ENCODE results near the gene CCNF.
A peak's percentile ranks its signal among the peaks of the same experiment; 100 is the strongest.

The CCNF gene

GRCh38 chr16:2457267-2457666, 28.0 kb downstream of the CCNF start:
- H3K4me3 ChIP-seq = no peak overlapping the region
- TF ChIP-seq Cebpa-rat (IDR thresholded peaks at IDR 0.05) = no peak
- H3K4me1 ChIP-seq = peaks cover 30 to 45% (median 39%) of the 10 kb centered on the region in 10 experiments
- peak overlapping the region in 2 of 11 experiments; percentile 24 to 26; a peak in 2 of 22 replicates for H3K9ac ChIP-seq
- peaks cover 22 to 81% (median 62%) of the 10 kb centered on the region in 11 experiments for H3K36me3 ChIP-seq
- H3K27me3 ChIP-seq = no peaks in the 10 kb centered on the region
- H3K27ac ChIP-seq = no peak overlapping the region
- H3K9me3 ChIP-seq (replicated peaks in 1 of 11) = no peaks in the 10 kb centered on the region
- peaks cover 0 to 93% (median 64%) of the 10 kb centered on the region in 11 experiments; a peak in 16 of 22 replicates for H4K20me1 ChIP-seq
- H3K4me2 ChIP-seq = no peak overlapping the region

GRCh38 chr16:2457946-2458345, 28.7 kb downstream of the CCNF start:
- H3K9me3 ChIP-seq (replicated peaks in 1 of 11) = no peaks in the 10 kb centered on the region
- H4K20me1 ChIP-seq = peaks cover 0 to 93% (median 63%) of the 10 kb centered on the region in 11 experiments; a peak in 16 of 22 replicates
- no peak overlapping the region for H3K4me3 ChIP-seq
- peaks cover 33 to 50% (median 42%) of the 10 kb centered on the region in 10 experiments for H3K4me1 ChIP-seq
- no peak for TF ChIP-seq Cebpa-rat (IDR thresholded peaks at IDR 0.05)
- H3K27ac ChIP-seq = no peak overlapping the region
- 0 out of 22 replicates have a peak overlapping the region, but pooled peaks of 2 of the 11 experiments have one; percentile 4 to 88 for H3K4me2 ChIP-seq
- H3K9ac ChIP-seq = peak overlapping the region in 1 of 11 experiments; percentile 26; a peak in 1 of 22 replicates
- H3K27me3 ChIP-seq = no peaks in the 10 kb centered on the region
- H3K36me3 ChIP-seq = peaks cover 17 to 80% (median 59%) of the 10 kb centered on the region in 11 experiments

GRCh38 chr16:2458887-2459646, 29.8 kb downstream of the CCNF start:
- H3K4me3 ChIP-seq = peak overlapping the region; percentile 55 to 78 (median 68)
- no peak for TF ChIP-seq Cebpa-rat (IDR thresholded peaks at IDR 0.05)
- no peaks in the 10 kb centered on the region for H3K9me3 ChIP-seq (replicated peaks in 1 of 11)
- peak overlapping the region; percentile 61 to 84 (median 75); a peak in 21 of 22 replicates for H3K9ac ChIP-seq
- peak overlapping the region; percentile 88 to 100 (median 99) for H3K4me2 ChIP-seq
- peak overlapping the region in 8 of 11 experiments; percentile 21 to 65 (median 56); a peak in 13 of 22 replicates for H3K27ac ChIP-seq
- peaks cover 0 to 87% (median 58%) of the 10 kb centered on the region in 11 experiments; a peak in 16 of 22 replicates for H4K20me1 ChIP-seq
- peaks cover 9 to 69% (median 48%) of the 10 kb centered on the region in 11 experiments for H3K36me3 ChIP-seq
- H3K4me1 ChIP-seq = peaks cover 33 to 60% (median 51%) of the 10 kb centered on the region in 10 experiments
- no peaks in the 10 kb centered on the region for H3K27me3 ChIP-seq

- Histone ChIP-seq H3K27ac (peak within 1 kb of the TSS in 9 of 11 experiments; percentile 21 to 71 (median 60); a peak in 18 of 22 replicates), H3K4me2 (peak within 1 kb of the TSS; percentile 96 to 100 (median 99)), H3K36me3 (peaks cover 9 to 61% (median 40%) of the 10 kb centered on the region in 11 experiments)
Measured at GRCh38 chr16:2459647-2460390, 30.6 kb downstream of the CCNF start, which contains the start of gene TEDC2. TEDC2 (plus strand) TSS chr16:2460109; CDS start chr16:2460145, 36 bp downstream.

GRCh38 chr16:2460391-2460713, 31.1 kb downstream of the CCNF start:
- peak overlapping the region; percentile 96 to 100 (median 99) for H3K4me2 ChIP-seq
- H3K27ac ChIP-seq = peak overlapping the region in 8 of 11 experiments; percentile 29 to 71 (median 60); a peak in 15 of 22 replicates
- H3K4me1 ChIP-seq = peaks cover 33 to 67% (median 55%) of the 10 kb centered on the region in 10 experiments
- H3K27me3 ChIP-seq = no peaks in the 10 kb centered on the region
- no peaks in the 10 kb centered on the region for H3K9me3 ChIP-seq (replicated peaks in 1 of 11)
- H3K4me3 ChIP-seq = peak overlapping the region; percentile 55 to 78 (median 68)
- peaks cover 9 to 56% (median 35%) of the 10 kb centered on the region in 11 experiments for H3K36me3 ChIP-seq
- TF ChIP-seq Cebpa-rat (IDR thresholded peaks at IDR 0.05) = no peak
- H4K20me1 ChIP-seq = peaks cover 0 to 82% (median 58%) of the 10 kb centered on the region in 11 experiments; a peak in 16 of 22 replicates
- H3K9ac ChIP-seq = peak overlapping the region; percentile 56 to 84 (median 75)

More at GRCh38 chr16:2459647-2460390, 30.6 kb downstream of the CCNF start, which contains the start of gene TEDC2:
- no peaks in the 10 kb centered on the region for H3K27me3 ChIP-seq
- peak within 1 kb of the TSS; percentile 61 to 84 (median 75) for H3K9ac ChIP-seq
- H3K4me3 ChIP-seq = peak within 1 kb of the TSS; percentile 55 to 78 (median 68)
- peaks cover 0 to 87% (median 61%) of the 10 kb centered on the region in 11 experiments; a peak in 16 of 22 replicates for H4K20me1 ChIP-seq
- H3K4me1 ChIP-seq = peaks cover 33 to 67% (median 55%) of the 10 kb centered on the region in 10 experiments
- no peaks in the 10 kb centered on the region for H3K9me3 ChIP-seq (replicated peaks in 1 of 11)
- TF ChIP-seq Cebpa-rat (IDR thresholded peaks at IDR 0.05) = no peak

- no peaks in the 10 kb centered on the region for H3K27me3 ChIP-seq
- H3K36me3 ChIP-seq = peaks cover 9 to 50% (median 29%) of the 10 kb centered on the region in 11 experiments
- peak overlapping the region in 3 of 11 experiments; percentile 49 to 71 (median 65); a peak in 5 of 22 replicates for H3K27ac ChIP-seq
- H3K4me2 ChIP-seq = peak overlapping the region; percentile 96 to 100 (median 99); a peak in 21 of 22 replicates
- peak overlapping the region in 9 of 10 experiments; percentile 56 to 78 (median 68); a peak in 17 of 20 replicates for H3K4me3 ChIP-seq
- no peaks in the 10 kb centered on the region for H3K9me3 ChIP-seq (replicated peaks in 1 of 11)
- H3K9ac ChIP-seq = peak overlapping the region in 10 of 11 experiments; percentile 67 to 84 (median 76); a peak in 18 of 22 replicates
- no peak for TF ChIP-seq Cebpa-rat (IDR thresholded peaks at IDR 0.05)
- H3K4me1 ChIP-seq = peaks cover 33 to 70% (median 56%) of the 10 kb centered on the region in 10 experiments
- peaks cover 0 to 81% (median 53%) of the 10 kb centered on the region in 11 experiments; a peak in 16 of 22 replicates for H4K20me1 ChIP-seq
Measured at GRCh38 chr16:2460916-2461315, 31.7 kb downstream of the CCNF start.

GRCh38 chr16:2462031-2462866, 33.0 kb downstream of the CCNF start:
- no peak overlapping the region for H3K4me3 ChIP-seq
- H3K4me2 ChIP-seq = peak overlapping the region in 7 of 11 experiments; percentile 96 to 99 (median 98); a peak in 9 of 22 replicates
- H3K4me1 ChIP-seq = peaks cover 38 to 81% (median 66%) of the 10 kb centered on the region in 10 experiments
- H4K20me1 ChIP-seq = peaks cover 0 to 81% (median 40%) of the 10 kb centered on the region in 11 experiments; a peak in 17 of 22 replicates
- peak overlapping the region in 4 of 11 experiments; percentile 73 to 84 (median 80); a peak in 5 of 22 replicates for H3K9ac ChIP-seq
- no peak overlapping the region for H3K27ac ChIP-seq
- H3K27me3 ChIP-seq = peaks cover 0 to 8% (median 0%) of the 10 kb centered on the region in 11 experiments; a peak in 7 of 22 replicates
- no peaks in the 10 kb centered on the region for H3K9me3 ChIP-seq (replicated peaks in 1 of 11)
- TF ChIP-seq Cebpa-rat (IDR thresholded peaks at IDR 0.05) = no peak
- H3K36me3 ChIP-seq = peaks cover 0 to 37% (median 16%) of the 10 kb centered on the region in 11 experiments; a peak in 17 of 22 replicates
